GM13976 (cell line): ENCODE data around the gene JARID2.

Source experiments
- DNase-seq: peaks from one replicate; pipeline ENCODE4 v3.0.0; 2012; ENCODE audit warnings: low spot score
- in situ Hi-C: fragments of 300-500 bp; cut with MboI; formaldehyde crosslinking; loops from one replicate; pipeline ENCODE4 v1.12.0; 2022; ENCODE audit warnings: low sequenced_read_pairs, mixed read lengths, inconsistent platforms; ENCODE audit not compliant: unreplicated experiment
- TF ChIP-seq, protein P1 (sequence below): IDR thresholded peaks from 2 replicates; pipeline ENCODE4 v1.5.1; 2012; ENCODE audit warnings: borderline replicate concordance, mild to moderate bottlenecking; ENCODE audit not compliant: insufficient read depth; ENCODE audit errors: extremely low read depth, missing control alignments, control extremely low read depth

Gene JARID2

DNA sequence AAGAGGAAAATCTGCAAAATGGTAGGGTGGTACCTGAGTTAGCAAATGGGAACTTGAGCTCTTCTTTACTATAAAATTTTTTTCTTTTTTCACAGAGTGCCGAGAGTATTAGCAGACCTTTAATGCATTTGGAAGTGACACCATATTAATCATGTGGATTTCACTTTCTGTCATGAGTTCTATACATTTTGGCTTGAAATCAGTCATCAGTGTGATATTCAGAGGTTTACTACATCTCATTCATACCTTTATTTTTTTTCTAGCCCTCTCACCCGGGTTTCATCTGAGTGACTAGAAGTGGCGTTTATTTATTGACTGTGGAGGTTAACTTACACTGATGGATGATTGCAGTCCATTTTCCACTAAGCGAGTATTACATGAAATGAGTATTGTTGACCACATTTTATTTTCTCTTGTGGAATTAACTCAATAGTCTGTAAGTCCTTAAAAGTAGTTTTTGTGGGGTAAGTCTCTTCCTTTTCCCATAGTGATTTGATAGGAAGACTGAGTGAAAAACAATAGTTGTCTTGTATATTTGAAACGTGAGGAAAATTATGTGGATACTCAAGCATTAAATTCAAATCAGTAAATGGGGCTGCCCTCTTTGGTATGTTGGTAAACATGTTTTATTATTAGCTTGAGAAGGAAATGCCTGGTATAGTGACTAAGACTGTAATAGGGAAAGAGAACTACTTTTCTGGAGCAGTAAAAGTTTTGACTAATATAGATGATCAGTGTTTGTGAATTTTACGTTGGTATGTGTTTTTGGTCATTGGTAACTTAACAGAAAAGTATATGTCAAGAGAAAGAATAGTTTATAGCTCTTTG lies 55.5 kb downstream of the JARID2 start:
- TF ChIP-seq, protein P1, sequence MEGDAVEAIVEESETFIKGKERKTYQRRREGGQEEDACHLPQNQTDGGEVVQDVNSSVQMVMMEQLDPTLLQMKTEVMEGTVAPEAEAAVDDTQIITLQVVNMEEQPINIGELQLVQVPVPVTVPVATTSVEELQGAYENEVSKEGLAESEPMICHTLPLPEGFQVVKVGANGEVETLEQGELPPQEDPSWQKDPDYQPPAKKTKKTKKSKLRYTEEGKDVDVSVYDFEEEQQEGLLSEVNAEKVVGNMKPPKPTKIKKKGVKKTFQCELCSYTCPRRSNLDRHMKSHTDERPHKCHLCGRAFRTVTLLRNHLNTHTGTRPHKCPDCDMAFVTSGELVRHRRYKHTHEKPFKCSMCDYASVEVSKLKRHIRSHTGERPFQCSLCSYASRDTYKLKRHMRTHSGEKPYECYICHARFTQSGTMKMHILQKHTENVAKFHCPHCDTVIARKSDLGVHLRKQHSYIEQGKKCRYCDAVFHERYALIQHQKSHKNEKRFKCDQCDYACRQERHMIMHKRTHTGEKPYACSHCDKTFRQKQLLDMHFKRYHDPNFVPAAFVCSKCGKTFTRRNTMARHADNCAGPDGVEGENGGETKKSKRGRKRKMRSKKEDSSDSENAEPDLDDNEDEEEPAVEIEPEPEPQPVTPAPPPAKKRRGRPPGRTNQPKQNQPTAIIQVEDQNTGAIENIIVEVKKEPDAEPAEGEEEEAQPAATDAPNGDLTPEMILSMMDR, result no peak
- DNase-seq, result peak; percentile 59
- in situ Hi-C loops, result no loop called here

DNA sequence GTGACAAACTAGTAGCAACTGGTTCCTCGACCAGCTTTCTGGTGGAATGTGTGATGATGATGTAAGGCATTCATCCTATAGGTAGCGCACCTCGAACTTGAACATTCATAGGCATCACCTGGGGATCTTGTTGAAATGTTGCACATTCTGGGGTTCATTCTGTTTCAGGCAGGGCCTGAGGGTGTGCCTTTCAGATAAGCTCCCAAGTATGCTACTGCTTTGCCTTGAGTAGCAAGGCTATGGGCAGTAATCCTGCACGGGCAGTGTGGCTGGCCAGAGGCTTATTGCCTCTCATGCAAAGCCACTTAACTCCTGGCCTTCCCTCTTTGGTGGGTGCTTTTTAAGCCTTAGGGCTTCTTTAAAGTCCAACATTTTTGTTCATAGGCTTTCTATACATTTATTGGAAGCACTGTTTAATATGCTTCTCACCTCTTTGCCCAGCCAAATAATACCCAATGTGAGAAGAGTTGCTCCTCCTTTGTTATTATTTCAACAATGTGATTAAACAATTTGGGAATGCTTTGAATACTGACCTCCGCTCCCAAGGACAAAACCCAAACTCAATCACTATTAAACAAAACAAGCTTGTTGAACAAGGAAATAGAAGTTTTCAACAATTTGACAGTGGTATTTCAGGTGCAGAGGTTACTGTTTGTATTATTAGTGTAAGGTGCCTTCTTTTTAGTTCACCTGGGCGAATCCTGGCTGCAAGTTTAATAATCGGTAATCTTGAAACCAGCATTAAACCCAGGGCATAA lies 57.5 kb downstream of the JARID2 start:
- in situ Hi-C loops, result no loop called here

DNA sequence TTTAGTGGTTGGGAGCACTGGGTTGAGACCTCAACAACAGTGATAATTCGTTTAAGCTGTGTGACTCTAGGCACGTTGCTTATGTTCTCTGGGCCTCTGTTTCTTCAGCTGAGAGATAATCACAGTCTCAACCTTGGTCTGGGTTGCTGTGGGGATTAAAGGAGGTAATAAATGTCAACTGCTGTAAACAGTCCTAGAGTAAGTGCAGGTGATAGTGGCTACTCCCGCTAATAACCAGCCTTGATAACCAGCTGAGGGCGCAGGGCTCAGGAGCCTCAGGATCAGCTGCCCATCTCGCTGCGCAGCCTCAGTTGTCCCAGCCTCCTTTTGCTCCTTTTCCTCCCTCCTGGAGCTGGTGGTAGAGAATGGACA lies 58.0 kb downstream of the JARID2 start:
- in situ Hi-C loops, result no loop called here
- DNase-seq, result no peak
- TF ChIP-seq, protein P1, result no peak

More for the DNA sequence above, 57.5 kb downstream of the JARID2 start:
- DNase-seq, result no peak
- TF ChIP-seq, protein P1, result no peak

DNA sequence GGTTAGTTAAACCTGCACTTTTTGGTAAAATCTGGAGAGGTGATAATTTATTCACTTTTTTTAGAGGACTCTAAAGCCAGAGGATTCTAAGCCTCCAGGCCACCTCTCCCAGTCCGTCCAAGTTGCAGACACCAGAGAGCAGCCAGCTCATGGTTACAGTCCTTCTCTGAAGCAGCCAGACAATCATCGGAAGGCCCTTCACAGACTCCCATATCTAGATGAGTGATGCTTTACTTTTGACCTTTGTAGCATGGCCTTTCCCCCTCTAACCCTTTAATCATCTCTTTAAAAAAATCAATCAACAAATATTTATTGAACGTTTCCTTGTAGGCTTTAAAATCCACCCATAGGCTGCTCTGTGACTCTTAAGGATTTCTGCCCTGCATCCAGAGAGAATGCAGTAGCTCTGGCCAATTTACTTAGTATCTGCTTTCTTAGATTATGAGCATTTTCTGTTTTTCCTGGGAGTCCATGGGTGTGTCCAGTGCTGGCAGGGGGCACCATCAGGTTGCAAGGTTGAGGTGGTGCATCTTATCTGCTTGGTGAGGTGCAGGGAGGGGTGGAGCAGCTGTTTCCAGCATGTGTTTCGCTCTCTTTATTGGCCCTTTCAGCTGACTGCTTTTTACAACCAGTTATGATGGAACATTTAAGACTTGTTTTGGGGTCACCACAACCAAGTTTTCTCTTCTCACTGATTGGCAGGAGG lies 58.6 kb downstream of the JARID2 start:
- TF ChIP-seq, protein P1, result no peak
- in situ Hi-C loops, result no loop called here
- no peak for DNase-seq

DNA sequence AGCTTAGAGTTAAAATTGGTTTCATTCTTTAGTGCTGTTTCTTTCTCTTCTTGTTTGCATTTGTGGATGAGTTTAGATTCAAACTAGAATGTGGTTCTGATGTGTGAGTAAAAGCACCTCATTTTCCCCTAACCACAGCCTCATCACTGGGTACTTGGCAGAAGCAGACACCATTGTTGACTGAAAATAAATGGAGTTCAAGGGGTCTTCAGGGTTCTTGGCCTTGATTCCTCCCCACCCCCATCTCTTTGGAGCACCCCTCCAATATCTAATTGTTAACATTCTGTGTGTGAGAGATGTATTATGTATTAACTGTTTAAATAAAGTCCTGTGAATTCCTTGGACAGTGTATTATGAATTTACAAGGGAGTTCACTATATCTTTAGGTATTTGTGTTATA lies 59.6 kb downstream of the JARID2 start:
- peak; percentile 43 for DNase-seq
- TF ChIP-seq, protein P1, result no peak
- in situ Hi-C loops, result no loop called here

DNA sequence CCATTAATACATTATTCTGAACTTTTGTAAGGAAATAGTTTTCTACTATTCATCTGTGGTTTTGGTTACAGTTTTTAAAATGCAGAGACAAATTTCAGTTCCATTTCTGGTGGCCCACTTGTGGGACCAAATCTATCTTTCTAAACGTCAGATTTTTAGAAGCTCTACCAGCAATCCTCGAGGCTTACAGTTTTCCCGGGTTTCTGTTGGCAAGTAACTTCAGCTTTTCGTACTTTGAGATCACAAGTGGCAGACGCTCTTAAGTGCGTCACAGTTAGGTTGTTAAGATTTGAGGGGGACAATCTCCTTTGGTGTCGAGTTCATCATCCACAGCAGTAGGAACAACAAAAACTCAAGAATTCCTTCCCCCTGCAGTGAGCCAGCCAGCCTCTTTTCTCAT lies 60.0 kb downstream of the JARID2 start:
- no peak for DNase-seq
- in situ Hi-C loops, result no loop called here
- TF ChIP-seq, protein P1, result no peak
